ENCODE results near the gene PEAK1. TPM values are rescaled to one million over a fixed set of nuclear protein-coding genes. Genes with fewer than 3 reads are reported as not detected.
"Not testable (repeated sequence)": the region's sequence is repeated elsewhere in the genome, so short reads cannot be mapped to it uniquely, and the experiment has no call there.

The PEAK1 gene
- total RNA-seq, 1 experiment from 2014 or later = 16.5 TPM

GRCh38 chr15:77311618-77312398 lies 108.1 kb downstream of the PEAK1 start:
- peak; percentile 7 for DNase-seq (ENCODE audit: low read depth)

GRCh38 chr15:77311020-77311419 lies 108.9 kb downstream of the PEAK1 start:
- no peak for DNase-seq (ENCODE audit: low read depth)

- DNase-seq (ENCODE audit: low read depth) = no peak
Measured at GRCh38 chr15:77309392-77309791, 110.5 kb downstream of the PEAK1 start.

- DNase-seq (ENCODE audit: low read depth) = no peak
Measured at GRCh38 chr15:77305953-77306352, 114.0 kb downstream of the PEAK1 start.

GRCh38 chr15:77296773-77297337 lies 123.0 kb downstream of the PEAK1 start:
- DNase-seq (ENCODE audit: low read depth) = no peak

- DNase-seq (ENCODE audit: low read depth) = no peak
Measured at GRCh38 chr15:77295446-77295845, 124.5 kb downstream of the PEAK1 start.

GRCh38 chr15:77292969-77293558 lies 126.8 kb downstream of the PEAK1 start:
- DNase-seq (ENCODE audit: low read depth) = no peak

- no peak for DNase-seq (ENCODE audit: low read depth)
Measured at GRCh38 chr15:77291107-77291506, 128.8 kb downstream of the PEAK1 start.

GRCh38 chr15:77287385-77287784 lies 132.5 kb downstream of the PEAK1 start:
- no peak for DNase-seq (ENCODE audit: low read depth)

GRCh38 chr15:77285057-77285997 lies 134.6 kb downstream of the PEAK1 start:
- DNase-seq (ENCODE audit: low read depth) = no peak

- no peak for DNase-seq (ENCODE audit: low read depth)
Measured at GRCh38 chr15:77282333-77282732, 137.6 kb downstream of the PEAK1 start.

GRCh38 chr15:77276943-77277342 lies 143.0 kb downstream of the PEAK1 start:
- DNase-seq (ENCODE audit: low read depth) = no peak

- DNase-seq (ENCODE audit: low read depth) = no peak
Measured at GRCh38 chr15:77276096-77276495, 143.8 kb downstream of the PEAK1 start.

- not testable (repeated sequence) for DNase-seq (ENCODE audit: low read depth)
Measured at GRCh38 chr15:77273136-77273535, 146.8 kb downstream of the PEAK1 start.

GRCh38 chr15:77266708-77267386 lies 153.1 kb downstream of the PEAK1 start:
- peak; percentile 82 for DNase-seq (ENCODE audit: low read depth)

GRCh38 chr15:77255385-77255784 lies 164.5 kb downstream of the PEAK1 start:
- no peak for DNase-seq (ENCODE audit: low read depth)

- DNase-seq (ENCODE audit: low read depth) = peak; percentile 41
Measured at GRCh38 chr15:77251662-77252061, 168.2 kb downstream of the PEAK1 start.

GRCh38 chr15:77247116-77247515 lies 172.8 kb downstream of the PEAK1 start:
- no peak for DNase-seq (ENCODE audit: low read depth)

- DNase-seq (ENCODE audit: low read depth) = no peak
Measured at GRCh38 chr15:77243716-77244401, 176.0 kb downstream of the PEAK1 start.

- no peak for DNase-seq (ENCODE audit: low read depth)
Measured at GRCh38 chr15:77243135-77243534, 176.8 kb downstream of the PEAK1 start.
